ENCODE data around the gene PRKAG2.

PRKAG2 gene

GRCh38 chr7:151883857-151884256, 6.9 kb upstream of the PRKAG2 start:
- TF ChIP-seq GATA3 (IDR thresholded peaks at IDR 0.05; ENCODE audit: low read depth, low read length), result no peak
- no peak for TF ChIP-seq GATA2 (IDR thresholded peaks at IDR 0.05; ENCODE audit: low read depth, low read length)

- TF ChIP-seq GATA2 (IDR thresholded peaks at IDR 0.05; ENCODE audit: low read depth, low read length), result no peak
- no peak for TF ChIP-seq GATA3 (IDR thresholded peaks at IDR 0.05; ENCODE audit: low read depth, low read length)
These were observed 5.8 kb upstream of the PRKAG2 start for GRCh38 chr7:151882734-151883133.

- TF ChIP-seq GATA3 (IDR thresholded peaks at IDR 0.05; ENCODE audit: low read depth, low read length) (no peak), GATA2 (IDR thresholded peaks at IDR 0.05; ENCODE audit: low read depth, low read length) (no peak)
These were observed 3.8 kb upstream of the PRKAG2 start for GRCh38 chr7:151880688-151881087.

- no peak for TF ChIP-seq GATA3 (IDR thresholded peaks at IDR 0.05; ENCODE audit: low read depth, low read length)
- no peak for TF ChIP-seq GATA2 (IDR thresholded peaks at IDR 0.05; ENCODE audit: low read depth, low read length)
These were observed 1.3 kb upstream of the PRKAG2 start for GRCh38 chr7:151877911-151878835.

GRCh38 chr7:151875942-151876898, 695 bp downstream of the PRKAG2 start:
- TF ChIP-seq GATA3 (IDR thresholded peaks at IDR 0.05; ENCODE audit: low read depth, low read length), result no peak
- TF ChIP-seq GATA2 (IDR thresholded peaks at IDR 0.05; ENCODE audit: low read depth, low read length), result no peak

GRCh38 chr7:151873402-151873965, 3.4 kb downstream of the PRKAG2 start:
- no peak for TF ChIP-seq GATA2 (IDR thresholded peaks at IDR 0.05; ENCODE audit: low read depth, low read length)
- TF ChIP-seq GATA3 (IDR thresholded peaks at IDR 0.05; ENCODE audit: low read depth, low read length), result no peak

- no peak for TF ChIP-seq GATA2 (IDR thresholded peaks at IDR 0.05; ENCODE audit: low read depth, low read length)
- no peak for TF ChIP-seq GATA3 (IDR thresholded peaks at IDR 0.05; ENCODE audit: low read depth, low read length)
These were observed 4.1 kb downstream of the PRKAG2 start for GRCh38 chr7:151872531-151873401.

- no peak for TF ChIP-seq GATA2 (IDR thresholded peaks at IDR 0.05; ENCODE audit: low read depth, low read length)
- no peak for TF ChIP-seq GATA3 (IDR thresholded peaks at IDR 0.05; ENCODE audit: low read depth, low read length)
These were observed 5.0 kb downstream of the PRKAG2 start for GRCh38 chr7:151871904-151872303.

- TF ChIP-seq GATA3 (IDR thresholded peaks at IDR 0.05; ENCODE audit: low read depth, low read length), result no peak
- no peak for TF ChIP-seq GATA2 (IDR thresholded peaks at IDR 0.05; ENCODE audit: low read depth, low read length)
These were observed 5.7 kb downstream of the PRKAG2 start for GRCh38 chr7:151871189-151871735.

GRCh38 chr7:151869968-151870918, 6.7 kb downstream of the PRKAG2 start:
- TF ChIP-seq GATA2 (IDR thresholded peaks at IDR 0.05; ENCODE audit: low read depth, low read length), result no peak
- TF ChIP-seq GATA3 (IDR thresholded peaks at IDR 0.05; ENCODE audit: low read depth, low read length), result no peak

- no peak for TF ChIP-seq GATA3 (IDR thresholded peaks at IDR 0.05; ENCODE audit: low read depth, low read length)
- TF ChIP-seq GATA2 (IDR thresholded peaks at IDR 0.05; ENCODE audit: low read depth, low read length), result no peak
These were observed 7.5 kb downstream of the PRKAG2 start for GRCh38 chr7:151869455-151869854.

GRCh38 chr7:151869109-151869428, 7.8 kb downstream of the PRKAG2 start:
- no peak for TF ChIP-seq GATA3 (IDR thresholded peaks at IDR 0.05; ENCODE audit: low read depth, low read length)
- TF ChIP-seq GATA2 (IDR thresholded peaks at IDR 0.05; ENCODE audit: low read depth, low read length), result no peak

Data from SH-SY5Y (cell line).